Activated CD8-positive, alpha-beta T cell treated with anti-CD3 and anti-CD28 coated beads, Interleukin-2, amount 10 ng/mL, durations not matched to agents 7 days and 5 days (primary cell): ENCODE results near the gene FLII. TPM values are rescaled to one million over a fixed set of nuclear protein-coding genes. Genes with fewer than 3 reads are reported as not detected.

ENCODE experiments used
- ATAC-seq: fragments of 150-1000 bp; cut with Tn5 transposase; one replicate; pipeline ENCODE4 v1.10.0; 2021; ENCODE audit warnings: moderate library complexity
- CTCF ChIA-PET: fragments of 350-600 bp; sonication (Branson Sonifier 250); formaldehyde crosslinking; loops from one replicate; lab custom pipeline; 2021; ENCODE audit warnings: antibody characterized with exemption; lab: Charles Lee
- POLR2A ChIA-PET: fragments of 350-600 bp; sonication (Branson Sonifier 250); formaldehyde crosslinking; loops from one replicate; lab custom pipeline; 2021; ENCODE audit warnings: antibody characterized with exemption; lab: Charles Lee
- DNase-seq: peaks from one replicate; pipeline ENCODE4 v3.0.0-alpha.2; 2020
- H3K27ac Mint-ChIP-seq: one replicate; pipeline ENCODE4 v1.8.0; 2021; ENCODE audit warnings: mild to moderate bottlenecking, mixed read lengths
- H3K27me3 Mint-ChIP-seq: one replicate; pipeline ENCODE4 v1.8.0; 2021; ENCODE audit warnings: low read depth, mixed read lengths
- H3K36me3 Mint-ChIP-seq: one replicate; pipeline ENCODE4 v1.8.0; 2021; ENCODE audit warnings: low read depth, mixed read lengths
- H3K4me1 Mint-ChIP-seq: one replicate; pipeline ENCODE4 v1.8.0; 2021; ENCODE audit warnings: low read depth, mixed read lengths
- H3K4me3 Mint-ChIP-seq: one replicate; pipeline ENCODE4 v1.8.0; 2021; ENCODE audit warnings: mild to moderate bottlenecking, mixed read lengths
- H3K9me3 Mint-ChIP-seq: one replicate; pipeline ENCODE4 v1.8.0; 2022; ENCODE audit warnings: mixed read lengths; ENCODE audit not compliant: insufficient read depth
- total RNA-seq, 2 experiments: library from RNA; stranded (reverse); gene quantifications; one replicate each; pipeline ENCODE4 v1.2.3, GENCODE V29; 2021

FLII gene
- total RNA-seq, 2 experiments from 2014 or later = 338 to 364 TPM

DNA sequence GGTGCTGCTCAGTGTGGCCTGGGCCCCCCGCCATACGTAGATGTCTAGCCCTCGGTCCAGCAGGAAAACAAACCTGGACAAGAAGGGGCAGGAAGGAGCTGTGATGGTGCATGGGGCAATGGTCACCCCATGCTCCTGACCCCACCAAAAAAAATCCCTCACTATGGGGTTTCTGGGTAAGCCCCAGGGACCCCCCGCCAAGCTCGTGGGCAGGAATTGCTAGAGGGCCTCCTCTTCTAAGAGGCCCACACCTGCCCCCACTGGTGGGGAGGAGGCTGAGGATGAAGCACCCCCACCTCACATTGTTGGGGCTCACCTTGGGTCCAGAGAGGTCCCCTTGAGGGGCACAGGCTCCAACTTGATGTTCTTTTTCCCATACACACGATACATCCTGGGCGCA, 9.7 kb downstream of the FLII start:
- H3K4me1 Mint-ChIP-seq = peaks cover 3% of the 10 kb centered on the region
- DNase-seq = no peak
- CTCF ChIA-PET = interaction anchor here (0.7 to 1.5 kb wide), 4 partner anchors 11 to 99 kb away, joined by 3 to 6 read pairs (median 4); partner anchors contain the start of gene FLII
- H3K27me3 Mint-ChIP-seq = no peaks in the 10 kb centered on the region
- H3K9me3 Mint-ChIP-seq = no peaks in the 10 kb centered on the region
- ATAC-seq = no peak
- no peak overlapping the region for H3K27ac Mint-ChIP-seq
- POLR2A ChIA-PET = no interaction called here
- H3K36me3 Mint-ChIP-seq = peaks cover 57% of the 10 kb centered on the region
- H3K4me3 Mint-ChIP-seq = no peak overlapping the region

DNA sequence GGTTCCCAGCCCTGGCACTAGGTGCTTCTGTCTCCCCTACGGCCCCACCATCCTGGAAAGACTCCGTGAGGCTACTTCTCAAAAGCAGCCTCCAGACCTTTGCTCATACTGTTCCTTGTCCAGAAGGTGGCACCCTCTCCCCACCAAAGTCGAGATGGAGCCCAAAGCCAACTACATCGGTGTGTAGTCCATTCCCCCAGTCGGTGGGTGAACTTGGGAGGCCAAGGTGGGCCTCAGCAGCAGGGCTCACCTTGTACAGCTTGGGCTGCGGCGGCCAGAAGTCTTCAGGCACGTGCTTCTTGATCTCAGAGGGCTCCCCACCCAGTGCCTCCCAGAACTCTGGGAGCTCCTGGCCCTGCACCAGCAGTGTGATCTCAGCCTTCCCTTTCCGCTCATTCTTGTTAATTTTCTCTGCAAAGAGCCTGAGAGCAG, 10.2 kb downstream of the FLII start:
- peak; percentile 73 for ATAC-seq
- H3K27me3 Mint-ChIP-seq = no peaks in the 10 kb centered on the region
- H3K4me3 Mint-ChIP-seq = no peak overlapping the region
- ChIA-PET CTCF (interaction anchor here (0.7 to 1.5 kb wide), 4 partner anchors 11 to 100 kb away, joined by 3 to 6 read pairs (median 4); partner anchors contain the start of gene FLII), POLR2A (interaction anchor here (0.9 kb wide), 1 partner anchor 69 kb away, joined by 4 read pairs; no protein-coding TSS in a partner anchor)
- peak; percentile 77 for DNase-seq
- peaks cover 52% of the 10 kb centered on the region for H3K36me3 Mint-ChIP-seq
- no peaks in the 10 kb centered on the region for H3K9me3 Mint-ChIP-seq
- peaks cover 3% of the 10 kb centered on the region for H3K4me1 Mint-ChIP-seq
- H3K27ac Mint-ChIP-seq = peak overlapping the region; percentile 68

DNA sequence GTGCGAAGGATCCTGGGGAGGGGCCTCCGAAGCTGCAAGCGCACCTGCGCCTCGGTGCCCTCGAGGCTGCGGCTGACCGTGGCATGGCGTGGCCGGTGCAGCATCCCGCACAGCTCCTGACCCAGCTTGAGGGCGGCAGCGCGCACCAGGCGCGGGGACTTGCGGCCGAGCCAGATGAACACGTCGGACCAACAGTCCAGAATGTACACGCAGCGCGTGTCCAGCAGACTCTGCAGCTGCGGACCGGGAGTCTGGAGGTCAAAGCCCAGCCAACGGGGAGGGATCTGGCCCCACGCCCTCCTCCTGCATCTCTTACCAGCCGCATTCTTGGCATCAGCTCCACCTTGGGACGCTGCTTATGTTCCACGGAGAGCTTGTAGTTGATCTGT, 10.9 kb downstream of the FLII start:
- POLR2A ChIA-PET = interaction anchor here (0.9 kb wide), 1 partner anchor 70 kb away, joined by 4 read pairs; no protein-coding TSS in a partner anchor
- Mint-ChIP-seq H3K4me3 (no peak overlapping the region), H3K36me3 (peaks cover 47% of the 10 kb centered on the region)

DNA sequence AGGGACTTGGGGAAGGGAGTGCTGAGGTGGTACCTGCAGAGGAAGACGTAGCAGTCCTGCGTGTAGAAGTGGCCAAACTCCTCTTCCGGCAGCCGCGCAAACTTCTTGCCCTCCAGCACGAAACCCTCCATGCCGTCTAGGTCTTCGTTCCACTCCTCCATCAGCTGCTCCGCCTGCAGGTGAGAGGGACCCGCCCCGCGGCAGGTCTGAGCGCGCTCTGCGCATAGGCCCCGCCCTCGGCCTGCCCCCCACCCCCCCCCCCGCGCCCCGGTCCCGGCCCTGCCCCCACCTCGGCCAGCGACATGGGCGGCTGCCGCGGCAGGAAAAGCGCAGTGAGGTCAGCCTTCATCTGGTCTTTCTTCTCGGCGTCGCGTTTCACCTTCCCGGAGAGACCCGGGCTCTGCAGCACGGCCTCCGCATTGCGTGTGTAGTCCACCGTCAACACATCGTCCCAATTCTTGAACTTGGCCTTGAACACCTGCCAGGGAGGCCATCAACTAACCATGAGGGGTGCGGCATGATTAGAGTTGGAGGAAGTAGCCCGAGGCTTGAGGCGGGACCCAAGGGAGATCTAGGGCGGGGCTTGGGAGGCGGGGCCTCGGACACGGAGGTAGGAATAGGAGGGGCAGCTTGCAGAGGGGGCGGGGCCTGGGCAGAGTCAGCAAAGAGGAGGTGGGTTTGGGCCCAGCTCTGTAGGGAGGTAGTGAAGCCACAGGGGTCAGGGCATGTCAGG, 11.5 kb downstream of the FLII start:
- peak; percentile 40 for ATAC-seq
- H3K9me3 Mint-ChIP-seq = no peaks in the 10 kb centered on the region
- ChIA-PET CTCF (no interaction called here), POLR2A (interaction anchor here (0.9 kb wide), 1 partner anchor 71 kb away, joined by 4 read pairs; no protein-coding TSS in a partner anchor)
- peaks cover 3% of the 10 kb centered on the region for H3K4me1 Mint-ChIP-seq
- H3K36me3 Mint-ChIP-seq = peaks cover 43% of the 10 kb centered on the region
- no peak overlapping the region for H3K4me3 Mint-ChIP-seq
- no peaks in the 10 kb centered on the region for H3K27me3 Mint-ChIP-seq
- DNase-seq = peak; percentile 41
- no peak overlapping the region for H3K27ac Mint-ChIP-seq

More for the DNA sequence above, 10.9 kb downstream of the FLII start:
- CTCF ChIA-PET = interaction anchor here (1.2 kb wide), 1 partner anchor 17 kb away, joined by 4 read pairs; no protein-coding TSS in a partner anchor
- Mint-ChIP-seq H3K27ac (no peak overlapping the region), H3K27me3 (no peaks in the 10 kb centered on the region), H3K9me3 (no peaks in the 10 kb centered on the region), H3K4me1 (peaks cover 3% of the 10 kb centered on the region)
- no peak for DNase-seq
- ATAC-seq = no peak

- POLR2A ChIA-PET = no interaction called here
- peaks cover 37% of the 10 kb centered on the region for H3K36me3 Mint-ChIP-seq
- no peak for DNase-seq
- no peaks in the 10 kb centered on the region for H3K9me3 Mint-ChIP-seq
- H3K27ac Mint-ChIP-seq = no peak overlapping the region
- no peak overlapping the region for H3K4me3 Mint-ChIP-seq
- no peak for ATAC-seq
- CTCF ChIA-PET = no interaction called here
- H3K27me3 Mint-ChIP-seq = no peaks in the 10 kb centered on the region
- peaks cover 3% of the 10 kb centered on the region for H3K4me1 Mint-ChIP-seq
These were observed 12.3 kb downstream of the FLII start for GRCh38 chr17:18246109-18246725.

- ChIA-PET POLR2A (no interaction called here), CTCF (no interaction called here)
- Mint-ChIP-seq H3K9me3 (no peaks in the 10 kb centered on the region), H3K4me1 (peaks cover 3% of the 10 kb centered on the region), H3K27ac (no peak overlapping the region), H3K36me3 (peaks cover 33% of the 10 kb centered on the region), H3K27me3 (no peaks in the 10 kb centered on the region), H3K4me3 (no peak overlapping the region)
- ATAC-seq (no peak), DNase-seq (no peak)
These were observed 13.3 kb downstream of the FLII start for GRCh38 chr17:18245038-18245776.

DNA sequence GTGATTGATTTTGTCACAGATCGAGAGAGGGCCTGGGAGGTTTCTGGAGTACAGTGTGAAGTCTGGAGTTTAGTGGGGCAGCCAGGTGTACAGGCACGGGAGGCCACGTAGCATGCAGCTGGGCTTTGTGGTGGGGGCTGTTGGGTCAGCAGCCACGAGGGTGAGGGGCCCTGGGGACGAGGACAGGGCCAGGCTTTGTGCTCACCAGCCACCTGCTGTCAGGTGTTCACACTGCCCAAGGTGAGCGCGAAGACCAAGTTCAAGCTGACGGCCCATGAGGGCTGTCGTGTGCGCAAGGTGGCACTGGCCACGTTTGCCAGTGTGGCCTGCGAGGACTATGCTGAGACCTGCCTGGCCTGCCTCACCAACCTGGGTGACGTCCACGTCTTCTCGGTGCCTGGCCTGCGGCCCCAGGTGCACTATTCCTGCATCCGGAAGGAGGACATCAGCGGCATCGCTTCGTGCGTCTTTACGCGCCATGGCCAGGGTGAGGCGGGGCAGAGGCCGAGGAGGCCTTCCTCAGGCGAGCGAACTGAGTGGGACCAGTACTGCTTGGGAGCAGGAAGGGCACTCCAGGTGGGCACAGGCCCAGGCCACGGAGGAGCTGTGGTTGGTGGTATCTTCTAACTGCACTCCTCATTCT, 17.2 kb downstream of the FLII start:
- POLR2A ChIA-PET = no interaction called here
- ATAC-seq (no peak), DNase-seq (no peak)
- H3K27ac Mint-ChIP-seq = peak overlapping the region; percentile 25
- H3K4me1 Mint-ChIP-seq = no peaks in the 10 kb centered on the region
- H3K36me3 Mint-ChIP-seq = peaks cover 17% of the 10 kb centered on the region
- CTCF ChIA-PET = no interaction called here
- no peaks in the 10 kb centered on the region for H3K9me3 Mint-ChIP-seq
- no peak overlapping the region for H3K4me3 Mint-ChIP-seq
- no peaks in the 10 kb centered on the region for H3K27me3 Mint-ChIP-seq

DNA sequence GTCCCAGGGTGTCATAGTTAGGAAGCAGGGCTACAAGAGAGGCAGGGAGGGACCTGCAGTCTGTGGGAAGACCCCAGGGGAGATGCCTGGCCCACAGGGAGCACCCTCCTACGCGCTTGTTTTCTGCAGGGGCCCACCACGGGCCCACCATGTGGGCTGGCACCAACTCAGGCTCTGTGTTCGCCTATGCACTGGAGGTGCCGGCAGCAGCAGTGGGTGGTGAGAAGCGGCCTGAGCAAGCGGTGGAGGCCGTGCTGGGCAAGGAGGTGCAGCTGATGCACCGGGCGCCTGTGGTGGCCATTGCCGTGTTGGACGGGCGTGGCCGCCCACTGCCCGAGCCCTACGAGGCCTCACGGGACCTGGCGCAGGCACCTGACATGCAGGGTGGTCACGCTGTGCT, 18.1 kb downstream of the FLII start:
- ChIA-PET POLR2A (no interaction called here), CTCF (no interaction called here)
- DNase-seq = no peak
- Mint-ChIP-seq H3K36me3 (peaks cover 15% of the 10 kb centered on the region), H3K4me1 (no peaks in the 10 kb centered on the region), H3K9me3 (no peaks in the 10 kb centered on the region), H3K4me3 (no peak overlapping the region), H3K27me3 (no peaks in the 10 kb centered on the region), H3K27ac (no peak overlapping the region)
- no peak for ATAC-seq

DNA sequence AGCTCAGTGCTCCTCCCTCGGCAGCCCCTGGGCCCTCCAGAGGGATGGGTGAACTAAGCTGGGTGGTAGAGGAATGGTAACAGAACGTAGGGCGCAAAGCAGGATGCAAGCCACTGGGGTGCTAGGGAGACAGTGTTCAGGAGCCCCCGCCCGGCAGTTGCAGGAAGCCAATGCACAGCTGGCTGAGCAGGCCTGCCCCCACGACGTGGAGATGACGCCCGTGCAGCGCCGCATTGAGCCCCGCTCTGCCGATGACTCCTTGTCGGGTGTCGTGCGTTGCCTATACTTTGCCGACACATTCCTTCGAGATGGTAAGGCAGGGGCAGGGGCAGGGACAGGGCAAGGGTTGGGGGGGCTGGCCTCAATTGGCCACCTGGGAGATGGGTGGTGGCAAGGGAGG, 20.2 kb downstream of the FLII start:
- ChIA-PET POLR2A (no interaction called here), CTCF (no interaction called here)
- no peak overlapping the region for H3K4me3 Mint-ChIP-seq

DNA sequence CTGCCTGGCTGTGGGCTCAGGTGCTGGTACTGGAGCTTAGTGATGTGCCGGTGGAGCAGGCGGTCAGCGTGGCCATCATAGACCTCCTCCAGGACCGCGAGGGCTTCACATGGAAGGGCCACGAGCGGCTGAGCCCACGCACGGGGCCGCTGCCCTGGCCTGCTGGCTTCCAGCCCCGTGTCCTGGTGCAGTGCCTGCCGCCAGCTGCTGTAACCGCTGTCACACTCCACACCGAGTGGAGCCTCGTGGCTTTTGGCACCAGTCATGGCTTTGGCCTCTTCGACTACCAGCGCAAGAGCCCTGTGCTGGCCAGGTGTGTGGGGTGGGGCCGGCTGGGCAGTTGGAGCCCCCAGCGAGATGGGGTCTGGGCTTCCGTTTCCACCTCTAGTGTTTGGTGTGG, 21.1 kb downstream of the FLII start:
- H3K36me3 Mint-ChIP-seq = peaks cover 13% of the 10 kb centered on the region
- POLR2A ChIA-PET = no interaction called here

More for the DNA sequence above, 20.2 kb downstream of the FLII start:
- Mint-ChIP-seq H3K9me3 (no peaks in the 10 kb centered on the region), H3K36me3 (peaks cover 13% of the 10 kb centered on the region), H3K27me3 (no peaks in the 10 kb centered on the region), H3K4me1 (no peaks in the 10 kb centered on the region), H3K27ac (no peak overlapping the region)
- DNase-seq (no peak), ATAC-seq (no peak)

GRCh38 chr17:18236494-18236893, 22.0 kb downstream of the FLII start:
- CTCF ChIA-PET = no interaction called here
- H3K9me3 Mint-ChIP-seq = no peaks in the 10 kb centered on the region
- POLR2A ChIA-PET = no interaction called here
- H3K4me1 Mint-ChIP-seq = no peaks in the 10 kb centered on the region
- ATAC-seq (no peak), DNase-seq (no peak)
- peaks cover 13% of the 10 kb centered on the region for H3K36me3 Mint-ChIP-seq
- H3K27ac Mint-ChIP-seq = no peak overlapping the region
- no peak overlapping the region for H3K4me3 Mint-ChIP-seq
- H3K27me3 Mint-ChIP-seq = no peaks in the 10 kb centered on the region

More for the DNA sequence above, 21.1 kb downstream of the FLII start:
- H3K4me3 Mint-ChIP-seq = no peak overlapping the region
- no peaks in the 10 kb centered on the region for H3K27me3 Mint-ChIP-seq
- CTCF ChIA-PET = no interaction called here
- DNase-seq = no peak
- no peak for ATAC-seq
- no peaks in the 10 kb centered on the region for H3K9me3 Mint-ChIP-seq
- H3K27ac Mint-ChIP-seq = no peak overlapping the region
- H3K4me1 Mint-ChIP-seq = no peaks in the 10 kb centered on the region
